GM12878 (cell line): ENCODE data around the gene C22orf31. TPM values are rescaled to one million over a fixed set of nuclear protein-coding genes. Genes with fewer than 3 reads are reported as not detected.

Experiments used
- ATAC-seq: fragments of 200-7000 bp; cut with Tn5 transposase; 3 replicates; pipeline ENCODE4 v1.9.1; 2020; ENCODE audit warnings: mild to moderate bottlenecking, moderate library complexity
- BruUV-seq: library from RNA; stranded (reverse); fragments of 400-500 nt; replicated peaks from 2 replicates; lab custom pipeline; 2021; lab: Mats Ljungman, UMichigan
- CTCF ChIA-PET: fragments of 300-600 bp; sonication (Branson Sonifier 250); formaldehyde crosslinking; extraction: SDS; loops from one replicate; lab custom pipeline; 2021; ENCODE audit warnings: inconsistent platforms; lab: Yijun Ruan, JAX
- POLR2A ChIA-PET: fragments of 350-600 bp; formaldehyde crosslinking; extraction: SDS; loops from one replicate; lab custom pipeline; 2021; ENCODE audit warnings: inconsistent platforms; lab: Charles Lee
- RAD21 ChIA-PET: fragments of 300-600 bp; sonication (Branson Sonifier 250); formaldehyde crosslinking; loops from one replicate; lab custom pipeline; 2023; ENCODE audit warnings: antibody characterized with exemption; ENCODE audit not compliant: unreplicated experiment; lab: Charles Lee
- SMC1A ChIA-PET: fragments of 300-600 bp; sonication (Branson Sonifier 250); formaldehyde crosslinking; loops from one replicate; lab custom pipeline; 2023; ENCODE audit not compliant: unreplicated experiment, uncharacterized antibody; lab: Charles Lee
- DNase-seq: peaks from one replicate; pipeline ENCODE4 v3.0.0-alpha.2; 2011; ENCODE audit warnings: low read depth, low spot score
- FAIRE-seq: peaks from 3 replicates; lab custom pipeline; 2011; peaks lifted over from hg19 to GRCh38; lab: Jason Lieb, UNC
- H2AFZ ChIP-seq: 2 replicates; pipeline ENCODE4 v1.6.0; 2011; ENCODE audit warnings: low read depth, low read length, control low read depth; ENCODE audit not compliant: control insufficient read depth
- H3K27ac ChIP-seq: 2 replicates; pipeline ENCODE4 v1.5.1; 2011; ENCODE audit warnings: control low read depth; ENCODE audit not compliant: control insufficient read depth, insufficient read depth
- H3K27me3 ChIP-seq, 2 experiments: replicated peaks in 1 of 2; 2 replicates each; pipeline versions ENCODE4 v1.6.0 to v1.6.1; 2011; ENCODE audit warnings: low read length in 1 of 2; ENCODE audit not compliant: control insufficient read depth in 2 of 2, insufficient read depth in 2 of 2
- H3K36me3 ChIP-seq, 2 experiments: 2 replicates each; pipeline ENCODE4 v1.5.1; 2011; ENCODE audit warnings: low read length in 1 of 2; ENCODE audit not compliant: control insufficient read depth in 2 of 2, insufficient read depth in 2 of 2
- H3K4me1 ChIP-seq: 2 replicates; pipeline ENCODE4 v1.6.1; 2011; ENCODE audit warnings: mild to moderate bottlenecking, low read length, moderate library complexity, mixed read lengths; ENCODE audit not compliant: control insufficient read depth, insufficient read depth
- H3K4me2 ChIP-seq: 2 replicates; pipeline ENCODE4 v1.6.0; 2011; ENCODE audit warnings: control low read depth; ENCODE audit not compliant: control insufficient read depth, insufficient read depth
- H3K4me3 ChIP-seq: fragments of 200-600 bp; sonication (generic); 2 replicates; pipeline ENCODE4 v1.5.1; 2016
- H3K79me2 ChIP-seq: 2 replicates; pipeline ENCODE4 v1.6.0; 2011; ENCODE audit warnings: low read length; ENCODE audit not compliant: control insufficient read depth, insufficient read depth
- H3K9ac ChIP-seq: 2 replicates; pipeline ENCODE4 v1.8.0; 2011; ENCODE audit warnings: low read length, control low read depth, mixed read lengths; ENCODE audit not compliant: control insufficient read depth, insufficient read depth
- H3K9me3 ChIP-seq: replicated peaks from 3 replicates; pipeline ENCODE4 v1.5.1; 2011; ENCODE audit warnings: mild to moderate bottlenecking, low read length; ENCODE audit not compliant: control insufficient read depth, insufficient read depth
- H4K20me1 ChIP-seq: 2 replicates; pipeline ENCODE4 v1.6.0; 2011; ENCODE audit not compliant: control insufficient read depth, insufficient read depth
- CHD1 ChIP-seq: IDR thresholded peaks from 2 replicates; pipeline ENCODE4 v1.6.1; 2012; ENCODE audit warnings: low read depth, low read length, improper control_type of control experiment
- CTCF ChIP-seq, 3 experiments: IDR thresholded peaks in 2 of 3; conservative IDR thresholded peaks in 1 of 3; 2 replicates each; pipeline ENCODE4 v1.5.1; 2011; ENCODE audit warnings: low read depth in 3 of 3, low read length in 3 of 3, mild to moderate bottlenecking in 3 of 3, control low read depth in 2 of 3, moderate library complexity in 2 of 3, inconsistent platforms in 1 of 3, mixed read lengths in 1 of 3; ENCODE audit not compliant: control insufficient read depth in 2 of 3, insufficient read depth in 1 of 3; ENCODE audit errors: extremely low read depth in 1 of 3
- IKZF1 ChIP-seq: fragments of 450-650 bp; conservative IDR thresholded peaks from 2 replicates; pipeline ENCODE4 v1.6.1; 2017; ENCODE audit warnings: antibody characterized with exemption, mild to moderate bottlenecking
- IKZF2 ChIP-seq, 2 experiments: fragments of 450-650 bp; IDR thresholded peaks; 2 replicates each; pipeline ENCODE4 v1.6.1; 2017; ENCODE audit warnings: mild to moderate bottlenecking in 2 of 2, moderate library complexity in 2 of 2
- MEF2A ChIP-seq: IDR thresholded peaks from 2 replicates; pipeline ENCODE4 v1.6.1; 2011; ENCODE audit warnings: low read depth, mild to moderate bottlenecking, low read length, moderate library complexity; ENCODE audit not compliant: insufficient read depth
- RAD21 ChIP-seq: IDR thresholded peaks from 2 replicates; pipeline ENCODE4 v1.6.1; 2011; ENCODE audit warnings: mild to moderate bottlenecking, low read depth, low read length, moderate library complexity; ENCODE audit not compliant: insufficient read depth
- RELA ChIP-seq: fragments of 450-650 bp; IDR thresholded peaks from 2 replicates; pipeline ENCODE4 v1.8.0; 2014; ENCODE audit warnings: borderline replicate concordance; ENCODE audit not compliant: partially characterized antibody
- SKIL ChIP-seq: fragments of 450-650 bp; IDR thresholded peaks from 2 replicates; pipeline ENCODE4 v1.6.1; 2017; ENCODE audit warnings: mild to moderate bottlenecking, low read depth, inconsistent platforms; ENCODE audit not compliant: poor library complexity, severe bottlenecking
- SMARCA5 ChIP-seq: fragments of 450-650 bp; IDR thresholded peaks from 2 replicates; pipeline ENCODE4 v1.6.1; 2017; ENCODE audit warnings: mild to moderate bottlenecking
- SMC3 ChIP-seq: IDR thresholded peaks from 2 replicates; pipeline ENCODE4 v1.6.1; 2011; ENCODE audit warnings: low read length, improper control_type of control experiment, borderline replicate concordance
- YY1 ChIP-seq: IDR thresholded peaks from 2 replicates; pipeline ENCODE4 v1.6.1; 2011; ENCODE audit warnings: low read depth, mild to moderate bottlenecking, low read length
- WGBS: methylation state at CpG from one replicate; pipeline ENCODE4 v1.1.6; 2016; ENCODE audit warnings: low lambda C conversion rate; ENCODE audit not compliant: insufficient replicate concordance, insufficient coverage; ENCODE audit errors: missing lambda C conversion rate; 5-methylcytosine and 5-hydroxymethylcytosine counted together
- in situ Hi-C: fragments of 300-500 bp; cut with MboI; formaldehyde crosslinking; loops from 9 replicates; pipeline ENCODE4 v1.14.3; 2018; ENCODE audit warnings: mixed read lengths
- intact Hi-C: fragments of 100-400 bp; cut with micrococcal nuclease; formaldehyde crosslinking; loops from one replicate; pipeline ENCODE4 v1.14.2; 2022; ENCODE audit not compliant: unreplicated experiment
- polyA plus RNA-seq, 11 experiments: library from polyadenylated mRNA; depleted of rRNA in 4 of 11; unstranded in 6 of 11; stranded (reverse) in 5 of 11; fragments of >200 nt; fragmentation: Nextera tagmentation in 4 of 11; fragmentation: Illumina TruSeq in 1 of 11; extraction: Ambion mirVana in 4 of 11; extraction: Trizol in 1 of 11; gene quantifications; 1 replicate in 1 of 11; 2 replicates in 10 of 11; pipeline versions ENCODE4 v1.2.1 to v1.2.3, GENCODE V29; 2011 to 2016; ENCODE audit warnings: inconsistent platforms in 2 of 11, missing spikeins in 2 of 11, low read depth in 1 of 11
- total RNA-seq, 4 experiments: library from RNA; depleted of rRNA in 3 of 4; stranded (reverse); fragments of >200 nt in 3 of 4; fragmentation: Illumina TruSeq in 1 of 4; extraction: Trizol in 1 of 4; gene quantifications; 2 replicates each; pipeline versions ENCODE4 v1.2.1 to v1.2.3, GENCODE V29; 2013 to 2021

The C22orf31 gene
- total and polyA plus RNA-seq, 10 of the 15 experiments (the other 5 are each of a cell fraction or from before 2014, with no cell fraction given), result not detected

- TF ChIP-seq MEF2A, result no peak
- TF ChIP-seq YY1, result peak; percentile 65; the same call in 1 of the 2 replicates
- no peak for TF ChIP-seq CHD1
- peak; percentile 54; the same call in 1 of the 2 replicates for TF ChIP-seq SMARCA5
- 0 out of 4 replicates have a peak, but pooled peaks of 1 of the 2 experiments have one; percentile 13 for TF ChIP-seq IKZF2 (IDR thresholded peaks at IDR 0.05)
- TF ChIP-seq RELA, result peak; percentile 10
- TF ChIP-seq SKIL, result peak; percentile 54
- TF ChIP-seq SMC3, result peak; percentile 97
- peak; percentile 92 to 98 (median 94) for TF ChIP-seq CTCF (IDR thresholded peaks at IDR 0.05 in 2 of 3, conservative IDR thresholded peaks at IDR 0.05 in 1 of 3; ENCODE audit: control insufficient read depth in 2 of 3, extremely low read depth in 1 of 3, insufficient read depth in 1 of 3, low read depth in 3 of 3, low read length in 3 of 3)
- peak; percentile 30; the same call in 1 of the 2 replicates for TF ChIP-seq IKZF1
- peak; percentile 97 for TF ChIP-seq RAD21
- H4K20me1 ChIP-seq, result no peaks in the 10 kb centered on the region
- no peak overlapping the region for H3K27ac ChIP-seq
- FAIRE-seq (peak; percentile 98), DNase-seq (peak; percentile 36), ATAC-seq (peak; percentile 92)
- no peak overlapping the region for H3K9ac ChIP-seq
- RAD21 ChIA-PET, result interaction anchor here (0.6 to 8.5 kb wide), 66 partner anchors 9 to 440 kb away, joined by 3 to 119 read pairs (median 6); partner anchors contain the start of genes KREMEN1 and ZNRF3
- no peaks in the 10 kb centered on the region for H3K9me3 ChIP-seq
- H2AFZ ChIP-seq, result no peak overlapping the region
- CTCF ChIA-PET, result interaction anchor here (0.6 to 9.5 kb wide), 74 partner anchors 9 to 449 kb away, joined by 3 to 195 read pairs (median 5); partner anchors contain the start of genes XBP1 and ZNRF3
- SMC1A ChIA-PET, result interaction anchor here (0.5 to 9.1 kb wide), 77 partner anchors 9 to 989 kb away, joined by 3 to 187 read pairs (median 4); partner anchors contain the start of gene C22orf31
- H3K36me3 ChIP-seq, result peaks cover 0 to 3% of the 10 kb centered on the region in 2 experiments; a peak in 2 of 4 replicates
- no peaks in the 10 kb centered on the region for H3K27me3 ChIP-seq
- intact Hi-C loops, result loop anchor here (1.0 to 10.0 kb wide), 3 partner anchors 114 to 205 kb away; no protein-coding TSS in a partner anchor
- no peaks in the 10 kb centered on the region for H3K79me2 ChIP-seq
- 38% methylated on average over 9 of the region's 9 CpGs for WGBS
- no TSS peak for BruUV-seq
- POLR2A ChIA-PET, result interaction anchor here (0.5 to 1.4 kb wide), 11 partner anchors 11 to 398 kb away, joined by 3 to 7 read pairs (median 3); no protein-coding TSS in a partner anchor
- in situ Hi-C loops, result loop anchor here (25.0 kb wide), 1 partner anchor 1003 kb away; no protein-coding TSS in a partner anchor
- no peak overlapping the region for H3K4me2 ChIP-seq
- H3K4me1 ChIP-seq, result no peaks in the 10 kb centered on the region
- H3K4me3 ChIP-seq, result no peak overlapping the region
These were observed 21.0 kb downstream of the C22orf31 start for GRCh38 chr22:29040385-29041275.
